Globus pallidus (tissue), 1 donor: Measurements from ENCODE around the gene ZNF275.
"Not testable (repeated sequence)": the region's sequence is repeated elsewhere in the genome, so short reads cannot be mapped to it uniquely, and the experiment has no call there.

Experiments
- DNase-seq: peaks from one replicate; pipeline ENCODE4 v3.0.0-alpha.2; 2015; ENCODE audit warnings: low spot score

The ZNF275 gene

DNA sequence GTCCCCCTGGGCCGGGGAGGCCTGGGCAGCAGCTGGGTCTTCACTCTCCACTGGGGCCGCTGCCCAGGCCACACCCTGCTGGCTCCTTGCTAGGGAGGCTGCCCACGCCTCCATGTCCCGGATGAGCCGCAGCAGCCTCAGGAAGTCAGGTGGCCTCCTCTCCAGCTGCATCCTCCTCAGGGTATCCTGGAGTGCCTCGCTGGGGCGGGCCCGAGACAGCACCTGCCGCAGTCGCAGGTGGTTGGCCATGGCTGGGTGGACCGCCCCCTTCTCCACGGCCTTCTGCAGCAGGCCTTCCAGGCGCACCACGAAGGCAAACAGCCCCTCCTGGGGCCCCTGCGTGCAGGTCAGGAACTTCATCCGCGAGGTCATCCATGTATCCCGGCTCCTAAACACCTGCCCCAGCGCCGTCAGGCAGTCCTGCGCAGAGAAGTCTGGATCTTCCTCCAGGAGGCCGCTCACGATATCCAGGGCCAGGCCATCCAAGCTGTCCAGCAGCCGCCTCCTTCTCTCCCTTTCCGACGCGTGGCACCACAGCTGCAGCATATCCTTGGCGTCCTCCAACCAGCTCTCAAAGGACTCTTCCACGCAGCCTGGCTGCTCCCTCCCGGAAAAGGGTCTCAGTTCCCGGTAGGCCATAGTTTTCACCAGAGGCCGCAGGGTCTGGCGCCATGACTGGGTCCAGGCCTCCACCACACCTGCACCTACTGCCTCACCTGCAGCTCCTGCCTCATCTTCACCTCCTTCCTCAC is 14.5 kb upstream of the ZNF275 start:
- no peak for DNase-seq

- not testable (repeated sequence) for DNase-seq
Measured at GRCh38 chrX:153320047-153320443, 13.9 kb upstream of the ZNF275 start.

GRCh38 chrX:153320555-153321184 is 13.3 kb upstream of the ZNF275 start:
- DNase-seq, result no peak

DNA sequence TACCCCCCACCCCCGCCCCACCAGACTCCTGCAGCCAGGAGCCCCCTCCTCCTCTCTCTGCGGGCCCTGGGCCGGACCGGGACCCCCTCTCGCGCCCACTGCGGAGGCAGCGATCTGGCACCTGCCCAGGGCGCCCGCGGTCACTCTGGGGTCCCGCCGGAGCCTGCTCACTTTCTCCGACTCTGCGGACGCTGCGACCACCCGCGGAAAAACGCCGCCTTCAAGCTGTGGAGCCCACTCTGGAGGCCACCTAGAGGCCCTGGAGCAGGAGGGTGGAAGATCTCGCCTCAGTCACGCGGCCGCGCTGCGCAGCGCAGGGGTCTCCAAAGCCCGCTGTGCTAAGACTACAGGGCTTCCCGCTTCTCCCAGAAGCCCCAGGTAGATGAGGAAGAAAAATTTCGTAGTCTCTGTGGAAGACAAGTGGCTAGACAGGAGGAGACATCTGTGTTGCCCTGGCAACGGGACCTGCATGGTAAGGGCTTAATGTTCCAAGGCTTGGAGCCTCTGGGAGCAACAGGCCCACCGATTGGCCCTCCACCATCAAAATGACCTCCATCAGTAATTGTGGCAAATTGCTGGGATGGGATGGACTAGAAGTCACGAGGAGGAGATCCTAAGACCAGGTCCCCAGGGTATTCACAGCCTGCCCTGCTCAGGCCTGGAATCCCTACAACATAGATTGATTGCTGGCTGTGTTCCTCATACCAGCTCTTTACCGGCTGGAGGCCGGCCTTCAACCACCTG is 12.4 kb upstream of the ZNF275 start, which contains the start of gene PNMA6F:
Gene PNMA6F, minus strand, starts transcription at position 387 of the 744 bp plus-strand sequence. CDS start 1,093 bp downstream, outside the sequence.
- DNase-seq, result no peak

DNA sequence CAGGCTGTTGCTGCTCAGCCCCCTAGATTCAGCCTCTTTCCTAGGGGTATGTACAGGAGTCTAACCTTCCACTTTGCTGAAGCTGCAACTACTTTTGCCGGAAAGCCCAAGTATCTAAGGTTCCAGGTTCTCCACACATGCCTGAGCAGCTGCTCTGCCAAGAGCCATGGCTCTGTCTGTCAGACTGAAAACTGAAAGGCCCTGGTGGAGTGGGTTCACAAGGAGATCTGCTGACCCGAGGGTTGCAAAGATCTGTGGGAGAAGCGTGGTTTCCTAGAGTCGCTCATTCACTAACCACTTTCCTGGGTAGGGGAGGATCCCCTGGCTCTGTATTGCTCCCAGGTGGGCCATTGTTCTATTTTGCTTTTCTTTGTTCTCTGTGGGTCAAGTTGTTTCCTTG is 6.4 kb upstream of the ZNF275 start:
- DNase-seq, result no peak

DNA sequence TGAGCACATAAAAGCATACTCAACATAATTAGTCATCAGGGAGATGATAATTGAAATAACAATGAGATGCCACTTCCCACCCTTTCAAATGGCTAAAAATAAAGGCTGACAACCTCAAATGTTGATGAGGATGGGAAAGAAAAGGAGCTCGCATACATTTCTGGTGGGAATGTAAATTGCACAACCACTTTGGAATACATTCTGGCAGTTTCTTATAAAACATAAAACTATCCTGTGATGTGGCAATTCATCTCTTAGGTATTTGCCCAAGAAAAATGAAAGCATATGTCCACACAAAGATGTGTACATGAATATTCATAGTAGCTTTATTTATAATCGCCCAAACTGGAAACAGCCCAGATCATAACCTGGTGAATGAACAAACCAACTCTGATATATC is 687 bp upstream of the ZNF275 start:
- DNase-seq, result no peak

DNA sequence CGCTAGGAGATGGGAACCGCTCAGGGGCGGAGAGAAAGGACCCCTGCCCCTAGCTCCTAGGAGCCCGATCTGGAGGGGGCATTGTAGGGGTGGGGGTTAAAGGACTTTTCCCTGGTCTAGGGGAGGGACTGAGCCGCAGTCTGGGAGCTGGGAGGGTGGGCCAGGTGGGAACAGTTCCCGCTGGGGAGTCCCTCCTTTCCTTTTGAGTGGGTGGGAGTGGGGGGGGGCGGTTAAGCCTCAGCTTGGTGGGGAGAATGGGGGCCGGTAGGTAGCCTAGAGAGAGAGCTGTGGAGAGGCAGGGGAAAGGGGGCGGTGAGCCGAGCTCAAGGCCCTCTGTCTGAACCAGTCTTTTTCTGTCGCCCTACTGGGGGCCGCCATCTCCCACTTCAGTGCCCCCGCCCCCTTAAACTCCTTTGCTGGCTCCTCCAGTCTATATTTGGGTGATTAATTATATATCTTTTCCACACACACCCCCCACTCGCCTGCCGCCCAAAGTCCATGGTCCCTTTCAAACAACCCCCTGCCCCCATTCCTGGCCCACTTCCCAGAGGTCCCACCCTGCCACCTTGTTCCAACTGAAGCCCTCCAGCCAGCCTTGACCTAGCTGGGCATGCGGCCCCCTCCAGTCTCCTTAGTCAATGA is 822 bp downstream of the ZNF275 start:
- DNase-seq, result no peak

DNA sequence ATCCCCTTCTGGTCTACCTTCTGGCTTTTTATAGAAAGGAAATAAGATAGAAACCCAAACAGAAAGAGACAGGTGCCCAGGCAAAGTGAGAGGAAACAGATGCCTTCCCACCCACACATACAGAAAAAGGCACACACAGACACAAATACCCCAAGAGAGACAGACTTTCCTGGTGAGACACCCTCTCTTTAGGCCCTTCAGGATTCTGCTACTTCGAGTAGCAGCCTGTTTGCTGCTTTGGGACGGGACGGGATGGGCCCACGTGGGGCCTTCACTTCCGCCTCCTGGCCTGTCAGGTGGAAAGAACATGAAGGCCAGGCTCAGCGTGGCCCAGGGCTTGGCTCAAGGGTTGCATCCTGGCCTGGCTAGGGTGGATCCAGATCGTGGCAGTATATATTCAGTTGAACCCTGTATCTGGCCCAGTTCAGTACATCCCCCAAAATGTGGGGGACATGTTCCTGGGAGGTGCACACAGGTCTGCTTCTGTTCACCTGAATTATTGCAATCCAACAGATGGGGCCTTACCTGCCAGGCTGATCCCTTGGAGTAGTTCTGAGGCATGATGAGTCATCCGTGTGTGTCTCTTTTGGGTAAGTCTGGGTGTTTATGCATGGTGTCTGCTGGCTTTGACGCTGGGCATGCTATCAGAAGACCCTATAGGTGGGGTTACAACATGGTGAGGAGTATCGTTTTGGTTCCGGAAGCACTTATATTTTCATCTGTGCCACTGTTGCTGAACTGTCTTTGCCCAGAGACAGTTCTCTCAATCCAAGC is 2.4 kb downstream of the ZNF275 start:
- no peak for DNase-seq

- DNase-seq, result no peak
Measured at GRCh38 chrX:153336988-153337387, 3.0 kb downstream of the ZNF275 start.

- no peak for DNase-seq
Measured at GRCh38 chrX:153338836-153339235, 4.9 kb downstream of the ZNF275 start.

DNA sequence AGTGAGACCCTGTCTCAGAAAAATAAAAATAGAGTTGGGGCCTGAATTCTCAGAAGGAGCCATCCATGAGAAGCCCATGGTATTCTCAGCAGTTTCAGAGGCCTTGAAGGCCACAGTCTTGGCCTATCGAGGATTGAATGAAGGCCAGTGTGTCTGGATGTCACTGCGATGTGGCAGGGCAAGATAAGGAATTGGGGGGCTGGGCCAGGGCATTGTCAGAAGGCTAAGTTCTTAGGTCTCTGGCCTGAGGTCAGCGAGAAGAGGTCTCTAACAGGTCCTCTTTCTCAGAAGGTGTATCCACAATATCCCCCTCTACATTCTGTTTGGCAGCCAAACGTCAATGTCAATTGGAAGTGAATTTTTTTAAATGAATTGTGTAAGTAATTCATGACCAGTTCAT is 5.7 kb downstream of the ZNF275 start:
- DNase-seq, result no peak

GRCh38 chrX:153340111-153340510 is 6.2 kb downstream of the ZNF275 start:
- DNase-seq, result no peak

- DNase-seq, result no peak
Measured at GRCh38 chrX:153342762-153343558, 9.0 kb downstream of the ZNF275 start.

DNA sequence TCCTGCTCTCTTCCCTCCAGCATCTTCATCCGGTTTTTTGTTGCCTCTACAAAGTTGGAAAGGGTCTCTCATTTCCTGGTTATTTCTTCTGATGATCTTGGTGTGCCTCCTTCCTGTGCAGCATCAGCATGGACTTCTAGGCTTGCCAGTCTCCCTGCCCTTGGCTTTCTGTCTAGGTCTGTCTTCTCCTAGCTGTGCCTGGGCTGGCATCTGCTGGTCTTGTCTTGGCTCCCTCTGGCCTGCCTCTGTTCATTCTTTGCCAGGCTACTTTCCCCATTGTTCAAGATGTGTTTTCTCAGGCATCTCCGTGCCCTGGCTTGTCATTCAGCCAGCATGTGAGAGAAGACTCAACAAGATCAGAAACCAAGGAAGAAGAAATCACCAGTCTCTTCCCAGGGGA is 9.7 kb downstream of the ZNF275 start:
- no peak for DNase-seq

DNA sequence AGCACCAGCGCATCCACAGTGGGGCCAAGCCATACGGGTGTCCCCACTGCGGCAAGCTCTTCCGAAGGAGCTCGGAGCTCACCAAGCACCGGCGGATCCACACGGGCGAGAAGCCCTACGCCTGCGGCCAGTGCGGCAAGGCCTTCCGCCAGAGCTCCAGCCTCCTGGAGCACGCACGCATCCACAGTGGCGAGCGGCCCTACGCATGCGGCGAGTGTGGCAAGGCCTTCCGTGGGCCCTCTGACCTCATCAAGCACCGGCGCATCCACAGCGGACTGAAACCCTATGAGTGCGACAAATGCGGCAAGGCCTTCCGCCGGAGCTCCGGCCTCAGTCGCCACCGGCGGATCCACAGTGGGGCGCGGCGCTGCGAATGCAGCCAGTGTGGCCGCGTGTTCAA is 13.6 kb downstream of the ZNF275 start:
- DNase-seq, result no peak

- no peak for DNase-seq
Measured at GRCh38 chrX:153348421-153348820, 14.5 kb downstream of the ZNF275 start.

DNA sequence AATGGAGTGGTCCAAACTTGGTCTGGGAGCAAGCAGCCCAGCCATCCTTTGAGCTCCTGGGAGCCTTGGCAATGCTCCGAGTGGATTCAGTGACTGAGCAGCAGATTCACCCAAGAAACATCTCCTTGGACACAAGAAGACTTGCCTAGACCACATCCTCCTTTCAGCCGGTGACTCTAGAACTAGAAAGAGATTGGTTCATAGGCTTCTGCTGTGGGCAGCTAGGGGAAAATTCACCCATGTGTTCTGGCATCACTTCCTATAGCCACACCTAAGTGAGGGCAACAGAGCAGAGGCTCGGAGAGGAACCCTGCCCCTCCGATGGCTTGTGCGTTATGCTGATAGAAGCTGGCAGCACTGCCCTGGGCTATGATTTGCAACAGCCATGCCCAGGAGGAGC is 16.0 kb downstream of the ZNF275 start:
- no peak for DNase-seq

GRCh38 chrX:153351981-153352380 is 18.0 kb downstream of the ZNF275 start:
- no peak for DNase-seq

GRCh38 chrX:153352858-153353257 is 18.9 kb downstream of the ZNF275 start:
- no peak for DNase-seq

DNA sequence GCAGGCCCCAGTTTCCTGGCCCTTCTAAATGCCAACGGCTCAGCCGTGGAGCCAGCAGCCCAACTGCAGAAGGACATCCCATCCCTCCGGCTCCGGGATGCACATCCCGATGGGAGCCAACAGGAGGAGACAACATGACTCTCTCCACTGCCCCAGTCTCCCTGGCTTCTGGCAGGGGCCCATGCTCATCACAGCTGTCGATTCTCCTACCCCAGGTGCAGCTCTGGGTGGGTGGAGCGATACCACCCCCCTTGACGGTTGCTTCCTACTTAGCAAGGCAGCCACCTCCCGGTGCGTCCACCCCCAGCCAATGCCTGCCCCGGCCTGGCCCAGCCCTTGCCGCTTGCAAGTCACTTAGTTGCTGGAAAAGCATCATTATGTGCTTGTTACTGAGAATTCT is 19.5 kb downstream of the ZNF275 start:
- no peak for DNase-seq

DNA sequence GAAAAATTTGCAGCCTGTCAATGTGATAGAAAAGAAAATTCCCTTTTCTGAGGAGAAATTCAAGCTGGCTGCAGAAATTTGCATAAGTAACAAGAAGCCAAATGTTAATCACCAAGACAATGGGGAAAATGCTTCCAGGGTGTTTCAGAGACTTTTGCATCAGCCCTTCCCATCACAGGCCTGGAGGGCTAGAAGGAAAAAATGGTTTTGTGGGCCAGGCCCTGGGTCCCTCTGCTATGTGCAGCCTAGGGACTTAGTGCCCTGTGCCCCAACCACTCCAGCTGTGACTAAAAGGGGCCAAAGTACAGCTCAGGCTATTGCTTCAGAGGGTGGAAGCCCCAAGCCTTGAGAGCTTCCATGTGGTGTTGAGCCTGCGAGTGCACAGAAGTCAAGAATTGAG is 23.9 kb downstream of the ZNF275 start:
- DNase-seq, result no peak
